Bronchial epithelial cell (primary cell): Measurements from ENCODE around the gene FPR3. TPM values are rescaled to one million over a fixed set of nuclear protein-coding genes. Genes with fewer than 3 reads are reported as not detected.

Experiments used
- DNase-seq: peaks from one replicate; pipeline ENCODE4 v3.0.0-alpha.2; 2010; ENCODE audit warnings: low read depth
- FAIRE-seq: peaks from 2 replicates; lab custom pipeline; 2011; peaks lifted over from hg19 to GRCh38; lab: Jason Lieb, UNC
- H3K27me3 ChIP-seq: 2 replicates; pipeline ENCODE4 v1.5.1; 2011; ENCODE audit warnings: low read length; ENCODE audit not compliant: control insufficient read depth, insufficient read depth
- H3K36me3 ChIP-seq: 2 replicates; pipeline ENCODE4 v1.5.1; 2011; ENCODE audit warnings: low read length; ENCODE audit not compliant: control insufficient read depth, insufficient read depth
- H3K4me3 ChIP-seq: 2 replicates; pipeline ENCODE4 v1.5.1; 2011; ENCODE audit warnings: mild to moderate bottlenecking, low read depth, low read length, control low read depth
- CTCF ChIP-seq: IDR thresholded peaks from 2 replicates; pipeline ENCODE4 v1.5.1; 2011; ENCODE audit warnings: mild to moderate bottlenecking, moderate library complexity, low read length, control low read depth, inconsistent platforms; ENCODE audit not compliant: insufficient read depth, severe bottlenecking
- total RNA-seq: library from RNA; depleted of rRNA; stranded (reverse); fragments of >200 nt; gene quantifications from 2 replicates; pipeline ENCODE4 v1.2.1, GENCODE V29; 2014

FPR3 gene
- total RNA-seq, 1 donor from 2014 or later, result not detected

- H3K36me3 ChIP-seq, result no peaks in the 10 kb centered on the region
- H3K27me3 ChIP-seq, result no peaks in the 10 kb centered on the region
- H3K4me3 ChIP-seq, result no peak overlapping the region
- FAIRE-seq (no peak), DNase-seq (no peak)
- TF ChIP-seq CTCF, result no peak
Measured at GRCh38 chr19:51861870-51862622, 67.1 kb downstream of the FPR3 start.

- DNase-seq (no peak), FAIRE-seq (peak; percentile 18)
- no peak for TF ChIP-seq CTCF
- Histone ChIP-seq H3K36me3 (no peaks in the 10 kb centered on the region), H3K4me3 (no peak overlapping the region), H3K27me3 (no peaks in the 10 kb centered on the region)
Measured at GRCh38 chr19:51873097-51873496, 78.1 kb downstream of the FPR3 start.

Other genes starting within 250 kb of the FPR3 start
- 1.6 and 2.2 TPM in 2 replicates for gene ZNF175, start 223.9 kb upstream of the FPR3 start, total RNA-seq
- gene SIGLEC5, start 164.8 kb upstream of the FPR3 start, total RNA-seq, result not detected in 2 replicates
- gene SIGLEC14, start 148.3 kb upstream of the FPR3 start, total RNA-seq, result not detected in 2 replicates
- gene SPACA6, start 101.8 kb upstream of the FPR3 start, total RNA-seq, result 1.1 and 3.2 TPM in 2 replicates
- 0.13 and 0.26 TPM in 2 replicates for gene HAS1, start 71.2 kb upstream of the FPR3 start, total RNA-seq
- not detected in 2 replicates for gene FPR1, start 43.3 kb upstream of the FPR3 start, total RNA-seq
- gene FPR2, start 34.0 kb upstream of the FPR3 start, total RNA-seq, result not detected in 2 replicates
- 5.5 and 6.8 TPM in 2 replicates for gene ZNF577, start 92.8 kb downstream of the FPR3 start, total RNA-seq
- 8.4 and 13.4 TPM in 2 replicates for gene ZNF649, start 109.9 kb downstream of the FPR3 start, total RNA-seq
- gene ZNF613, start 132.3 kb downstream of the FPR3 start, total RNA-seq, result 6.8 and 8.3 TPM in 2 replicates
- gene ZNF350, start 191.7 kb downstream of the FPR3 start, total RNA-seq, result 11.6 TPM in 2 replicates
- 9.0 and 12.4 TPM in 2 replicates for gene ZNF615, start 213.1 kb downstream of the FPR3 start, total RNA-seq
- gene ZNF614, start 233.2 kb downstream of the FPR3 start, total RNA-seq, result 8.1 and 9.0 TPM in 2 replicates